Muscle layer of duodenum (tissue), 2 donors: ENCODE results near the gene SF3B2.
A peak's percentile ranks its signal among the peaks of the same experiment; 100 is the strongest.
"Not testable (repeated sequence)": the region's sequence is repeated elsewhere in the genome, so short reads cannot be mapped to it uniquely, and the experiment has no call there.

Experiments used
- H3K27ac ChIP-seq: one replicate; pipeline ENCODE4 v1.7.0; 2013; ENCODE audit warnings: mild to moderate bottlenecking, low read length
- H3K27me3 ChIP-seq: one replicate; pipeline ENCODE4 v1.7.0; 2013; ENCODE audit warnings: low read depth, mild to moderate bottlenecking, control low read depth, low read length
- H3K36me3 ChIP-seq, 2 donors: one replicate each; pipeline ENCODE4 v1.7.0; 2013; ENCODE audit warnings: low read length in 2 of 2, control low read depth in 1 of 2, mild to moderate bottlenecking in 1 of 2; ENCODE audit not compliant: insufficient read depth in 2 of 2, control insufficient read depth in 1 of 2
- H3K4me1 ChIP-seq, 2 donors: one replicate each; pipeline ENCODE4 v1.7.0; 2013; ENCODE audit warnings: low read length in 2 of 2, mild to moderate bottlenecking in 2 of 2, control low read depth in 1 of 2, moderate library complexity in 1 of 2; ENCODE audit not compliant: insufficient read depth in 2 of 2, control insufficient read depth in 1 of 2
- H3K4me3 ChIP-seq, 2 donors: one replicate each; pipeline ENCODE4 v1.7.0; 2013; ENCODE audit warnings: low read length in 2 of 2, low read depth in 1 of 2, mild to moderate bottlenecking in 1 of 2
- H3K9me3 ChIP-seq, 2 donors: one replicate each; pipeline ENCODE4 v1.7.0; 2013; ENCODE audit warnings: low read length in 2 of 2, control low read depth in 1 of 2, mild to moderate bottlenecking in 1 of 2; ENCODE audit not compliant: control insufficient read depth in 1 of 2
- donor health status: healthy.

Gene SF3B2

DNA sequence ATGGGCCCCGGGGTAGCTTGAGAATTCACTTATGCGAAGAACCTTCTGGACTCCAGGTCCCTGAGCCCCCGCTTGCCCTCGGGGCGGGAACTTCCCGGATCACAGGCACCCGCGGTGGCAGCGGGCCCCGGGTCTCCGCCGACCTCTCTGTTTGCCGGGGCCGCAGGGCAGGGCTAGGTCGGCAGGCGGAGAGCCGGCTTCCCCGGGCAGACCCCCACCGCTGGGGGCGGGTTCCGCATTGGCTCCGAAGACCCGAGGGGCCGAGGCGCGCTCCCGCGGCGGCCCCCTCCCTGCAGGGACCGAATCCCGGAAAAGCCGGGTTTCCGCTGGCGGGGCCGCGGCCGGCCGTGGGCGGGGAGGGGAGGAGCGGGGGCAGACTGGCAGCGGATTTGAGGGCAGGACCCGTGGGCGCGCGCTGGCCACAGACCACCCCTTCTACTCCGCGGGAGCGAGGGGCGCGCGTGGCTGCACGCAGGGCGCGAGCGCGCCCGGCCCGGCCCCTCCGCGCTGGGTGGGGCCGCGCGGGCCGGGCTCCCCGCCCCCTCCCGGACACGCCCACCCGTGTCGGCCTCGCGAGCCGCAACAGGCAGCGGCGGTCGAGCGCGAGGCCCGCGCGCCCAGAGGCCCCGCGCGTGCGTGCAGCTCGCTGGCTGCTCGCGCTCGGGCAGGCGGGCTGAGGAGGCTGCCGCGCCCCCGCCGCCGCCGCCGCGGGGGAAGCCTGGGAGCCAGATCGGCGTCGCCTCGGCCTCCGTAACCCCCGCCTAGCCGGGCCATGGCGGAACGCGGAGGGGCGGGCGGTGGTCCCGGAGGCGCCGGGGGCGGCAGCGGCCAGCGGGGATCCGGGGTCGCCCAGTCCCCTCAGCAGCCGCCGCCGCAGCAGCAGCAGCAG lies 17.8 kb downstream of the SF3B2 start, which contains the start of gene PACS1:
Gene PACS1 (plus strand): TSS at position 558 of the 889 bp plus-strand sequence. CDS start 215 bp downstream, at position 773.
- Histone ChIP-seq H3K4me3 (peak within 1 kb of the TSS; percentile 74 to 81), H3K9me3 (no peaks in the 10 kb centered on the region), H3K36me3 (peaks cover 21 to 35% of the 10 kb centered on the region in 2 donors), H3K27me3 (no peaks in the 10 kb centered on the region), H3K4me1 (peaks cover 12 to 26% of the 10 kb centered on the region in 2 donors), H3K27ac (peak within 1 kb of the TSS; percentile 91)

DNA sequence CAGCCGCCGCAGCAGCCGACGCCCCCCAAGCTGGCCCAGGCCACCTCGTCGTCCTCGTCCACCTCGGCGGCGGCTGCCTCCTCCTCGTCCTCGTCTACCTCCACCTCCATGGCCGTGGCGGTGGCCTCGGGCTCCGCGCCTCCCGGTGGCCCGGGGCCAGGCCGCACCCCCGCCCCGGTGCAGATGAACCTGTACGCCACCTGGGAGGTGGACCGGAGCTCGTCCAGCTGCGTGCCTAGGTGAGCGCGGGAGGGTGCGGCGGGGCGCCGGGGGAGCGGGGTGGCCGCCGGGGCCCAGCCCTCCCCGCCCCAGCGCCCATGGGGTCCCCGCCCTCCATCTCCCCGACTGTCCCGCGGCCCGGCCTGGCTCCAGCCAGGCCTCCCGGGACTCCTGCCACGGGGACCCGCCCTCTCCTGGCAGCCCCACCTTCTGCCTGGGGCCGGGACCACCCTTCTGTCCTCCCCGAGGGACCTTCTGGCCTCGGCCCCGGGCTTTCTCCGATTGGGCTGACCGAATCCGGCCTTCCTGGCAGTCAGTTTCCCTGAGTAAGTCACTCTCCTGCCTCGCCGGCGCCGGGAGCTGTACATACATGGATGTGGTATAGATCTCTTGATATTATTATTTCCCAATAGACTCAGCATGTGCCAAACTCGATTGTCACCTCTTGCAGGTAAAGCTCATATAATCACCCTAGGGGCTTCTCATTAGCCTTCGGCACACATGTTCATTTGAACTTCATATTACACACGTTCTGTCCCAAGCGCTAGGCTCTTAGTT lies 18.6 kb downstream of the SF3B2 start:
- Histone ChIP-seq H3K9me3 (no peaks in the 10 kb centered on the region), H3K27me3 (no peaks in the 10 kb centered on the region), H3K4me3 (peak overlapping the region; percentile 74 to 81), H3K4me1 (peaks cover 12 to 26% of the 10 kb centered on the region in 2 donors), H3K36me3 (peaks cover 21 to 31% of the 10 kb centered on the region in 2 donors), H3K27ac (peak overlapping the region; percentile 81)

DNA sequence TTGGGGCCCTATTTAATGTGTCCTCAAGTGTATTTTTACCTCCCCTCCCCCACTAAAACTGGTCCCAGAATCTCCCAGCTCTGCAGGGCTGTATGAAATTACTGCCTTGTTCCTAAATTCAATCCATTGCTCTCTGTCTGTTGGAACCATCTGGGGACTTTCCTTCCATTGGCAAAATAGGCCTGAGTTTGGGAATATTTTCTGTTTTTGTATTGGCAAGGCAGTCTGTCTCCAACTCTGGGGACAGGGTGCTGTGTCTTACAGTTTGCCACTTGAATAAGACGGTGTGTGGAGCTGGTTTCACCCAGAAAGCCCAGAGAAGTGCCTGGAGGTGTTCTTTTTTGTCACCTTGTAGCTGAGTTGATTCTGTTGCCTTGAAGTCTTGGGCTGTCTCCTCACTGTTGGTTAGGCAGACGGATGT lies 19.2 kb downstream of the SF3B2 start:
- Histone ChIP-seq H3K9me3 (no peaks in the 10 kb centered on the region), H3K4me3 (peak overlapping the region; percentile 74 to 81), H3K27me3 (no peaks in the 10 kb centered on the region), H3K4me1 (peaks cover 12 to 26% of the 10 kb centered on the region in 2 donors), H3K36me3 (peaks cover 17 to 27% of the 10 kb centered on the region in 2 donors), H3K27ac (peak overlapping the region; percentile 81)

DNA sequence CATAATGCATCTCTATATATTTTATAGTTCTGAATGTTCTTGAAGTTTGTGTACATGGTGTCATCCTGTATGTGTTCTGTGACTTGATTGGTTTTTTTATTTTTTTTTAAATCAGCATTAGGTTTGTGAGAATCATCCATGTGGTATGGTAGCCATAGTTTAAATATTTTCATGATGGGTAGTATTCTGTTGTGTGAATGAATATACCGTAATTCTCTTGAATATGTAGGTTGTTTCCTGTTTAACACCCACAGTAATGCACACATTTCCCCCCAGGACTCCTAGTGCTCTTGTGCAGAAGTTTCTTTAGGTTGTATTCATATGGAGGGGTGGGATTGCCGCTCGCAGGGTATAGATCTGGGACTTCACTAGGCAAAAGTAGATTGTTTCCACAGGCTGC lies 19.9 kb downstream of the SF3B2 start:
- peak overlapping the region; percentile 81 for H3K27ac ChIP-seq
- H3K27me3 ChIP-seq: no peaks in the 10 kb centered on the region
- H3K9me3 ChIP-seq: no peaks in the 10 kb centered on the region
- H3K4me1 ChIP-seq: peaks cover 12 to 26% of the 10 kb centered on the region in 2 donors
- H3K36me3 ChIP-seq: peaks cover 14 to 20% of the 10 kb centered on the region in 2 donors
- H3K4me3 ChIP-seq: peak overlapping the region in 1 of 2 donors; percentile 74

DNA sequence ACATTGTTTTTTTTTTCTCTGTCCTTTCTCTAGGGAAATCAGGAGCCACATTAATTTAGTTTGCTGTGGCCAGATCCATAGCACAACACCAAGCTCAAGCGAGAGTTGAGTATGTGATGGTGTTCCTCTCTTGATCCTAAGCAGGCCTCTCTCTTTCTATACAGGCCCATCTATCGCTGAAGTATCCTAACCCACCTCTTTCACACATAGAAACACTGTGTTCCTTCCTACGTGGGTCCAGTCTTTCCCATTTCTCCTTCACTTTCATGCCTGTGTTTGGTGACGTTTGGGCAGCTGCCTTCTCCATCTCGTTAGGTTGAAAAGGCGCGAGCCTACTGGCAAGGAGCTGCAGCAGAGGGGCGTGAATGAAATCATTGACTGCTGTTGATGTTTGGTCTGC lies 20.4 kb downstream of the SF3B2 start:
- peaks cover 12 to 26% of the 10 kb centered on the region in 2 donors for H3K4me1 ChIP-seq
- peak overlapping the region; percentile 81 for H3K27ac ChIP-seq
- H3K27me3 ChIP-seq: no peaks in the 10 kb centered on the region
- no peaks in the 10 kb centered on the region for H3K9me3 ChIP-seq
- peaks cover 10 to 16% of the 10 kb centered on the region in 2 donors for H3K36me3 ChIP-seq
- H3K4me3 ChIP-seq: no peak overlapping the region

DNA sequence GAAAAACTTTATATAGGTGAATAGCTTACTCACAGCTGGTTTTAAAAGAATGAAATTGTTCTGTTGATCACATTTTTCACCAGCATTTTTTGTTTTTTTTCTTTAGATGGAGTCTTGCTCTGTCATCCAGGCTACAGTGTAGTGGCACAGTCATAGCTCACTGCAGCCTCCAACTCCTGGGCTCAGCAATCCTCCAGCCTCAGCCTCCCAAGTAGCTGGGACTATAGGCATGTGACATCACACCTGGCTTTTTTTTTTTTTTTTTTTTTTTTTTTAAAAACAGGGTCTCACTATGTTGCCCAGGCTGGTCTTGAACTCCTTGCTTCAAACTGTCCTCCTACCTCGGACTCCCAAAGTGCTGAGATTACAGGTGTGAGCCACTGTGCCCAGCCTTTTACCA lies 21.5 kb downstream of the SF3B2 start:
- Histone ChIP-seq H3K4me3 (no peak overlapping the region), H3K4me1 (peaks cover 12 to 15% of the 10 kb centered on the region in 2 donors), H3K27me3 (no peaks in the 10 kb centered on the region), H3K27ac (no peak overlapping the region), H3K9me3 (no peaks in the 10 kb centered on the region), H3K36me3 (peaks cover 4 to 6% of the 10 kb centered on the region in 2 donors)

DNA sequence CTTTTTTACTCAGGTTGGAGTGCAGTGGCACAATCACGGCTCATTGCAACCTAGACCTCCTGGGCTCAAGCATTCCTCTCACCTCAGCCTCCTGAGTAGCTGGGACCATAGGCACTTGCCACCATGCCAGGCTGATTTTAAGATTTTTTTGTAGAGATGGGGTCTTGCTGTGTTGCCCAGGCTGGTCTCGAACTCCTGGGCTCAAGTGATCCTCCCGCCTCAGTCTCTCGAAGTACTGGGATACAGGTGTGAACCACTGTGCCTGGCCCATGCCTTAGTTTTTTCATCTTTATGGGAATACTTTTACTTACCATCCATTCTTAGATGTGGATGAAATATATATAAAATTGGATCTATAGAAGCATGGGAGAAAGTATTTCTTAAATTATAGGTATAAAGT lies 23.1 kb downstream of the SF3B2 start:
- Histone ChIP-seq H3K27ac (no peak overlapping the region), H3K4me3 (no peak overlapping the region), H3K9me3 (no peaks in the 10 kb centered on the region), H3K36me3 (peaks cover 0 to 4% of the 10 kb centered on the region in 2 donors), H3K27me3 (no peaks in the 10 kb centered on the region), H3K4me1 (peaks cover 12% of the 10 kb centered on the region in 2 donors)

DNA sequence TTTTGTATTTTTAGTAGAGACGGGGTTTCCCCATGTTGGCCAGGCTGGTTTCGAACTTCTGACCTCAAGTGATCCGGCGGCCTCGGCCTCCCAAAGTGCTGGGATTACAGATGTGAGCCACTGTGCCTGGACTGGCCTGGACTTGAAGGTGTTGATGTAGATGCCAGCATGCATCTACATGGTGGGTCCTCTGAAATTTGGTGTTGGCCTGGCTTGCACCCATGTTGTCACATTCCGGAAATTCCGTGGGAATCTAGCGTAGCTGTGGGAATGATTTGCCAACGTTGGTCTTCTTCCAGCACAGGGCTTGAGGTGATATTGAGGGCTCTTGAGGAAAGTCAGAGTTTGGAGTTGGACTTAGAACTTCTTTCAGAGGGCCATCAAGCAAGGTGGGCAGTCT lies 24.4 kb downstream of the SF3B2 start:
- no peak overlapping the region for H3K27ac ChIP-seq
- H3K27me3 ChIP-seq: no peaks in the 10 kb centered on the region
- peaks cover 10 to 23% of the 10 kb centered on the region in 2 donors for H3K4me1 ChIP-seq
- H3K36me3 ChIP-seq: peaks cover 0 to 4% of the 10 kb centered on the region in 2 donors
- H3K4me3 ChIP-seq: no peak overlapping the region
- no peaks in the 10 kb centered on the region for H3K9me3 ChIP-seq

DNA sequence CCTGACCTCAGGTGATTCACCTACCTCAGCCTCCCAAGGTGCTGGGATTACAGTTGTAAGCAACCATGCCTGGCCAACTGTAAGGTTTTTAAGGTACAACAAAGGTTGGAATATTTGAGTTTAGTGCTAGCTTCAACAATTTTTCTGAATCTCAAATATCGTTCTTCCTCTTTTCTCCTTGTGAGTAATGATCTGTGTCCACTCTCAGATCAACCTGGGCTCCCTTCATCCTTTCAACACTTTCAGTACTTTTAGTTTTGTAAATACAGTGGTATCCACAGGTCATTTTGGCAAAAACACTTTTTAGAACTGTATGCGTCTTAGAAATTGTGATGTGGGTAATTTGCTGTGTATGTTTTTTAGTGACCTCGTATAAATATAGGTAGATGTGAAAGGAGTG lies 25.8 kb downstream of the SF3B2 start:
- H3K4me1 ChIP-seq: peaks cover 9 to 24% of the 10 kb centered on the region in 2 donors

DNA sequence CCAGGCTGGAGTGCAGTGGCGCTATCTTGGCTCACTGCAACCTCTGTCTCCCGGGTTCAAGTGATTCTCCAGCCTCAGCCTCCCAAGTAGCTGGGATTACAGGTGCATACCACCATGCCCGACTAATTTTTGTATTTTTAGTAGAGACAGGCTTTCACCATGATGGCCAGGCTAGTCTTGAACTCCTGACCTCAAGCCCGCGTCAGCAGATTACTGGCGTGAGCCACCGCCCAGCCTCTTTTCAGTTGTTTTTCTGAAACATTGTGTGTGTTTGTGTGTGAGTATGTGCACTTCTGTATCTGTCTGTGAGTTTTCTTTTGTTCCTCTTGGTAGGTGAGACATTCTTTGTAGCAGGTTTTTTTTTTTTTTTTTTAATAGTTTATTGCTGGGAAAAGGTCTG lies 26.8 kb downstream of the SF3B2 start:
- not testable (repeated sequence) for H3K4me3 ChIP-seq, H3K27ac ChIP-seq, H3K9me3 ChIP-seq, H3K36me3 ChIP-seq, H3K27me3 ChIP-seq
- peaks cover 9 to 30% of the 10 kb centered on the region in 2 donors for H3K4me1 ChIP-seq

More for the DNA sequence above, 25.8 kb downstream of the SF3B2 start:
- Histone ChIP-seq H3K36me3 (peaks cover 0 to 4% of the 10 kb centered on the region in 2 donors), H3K4me3 (no peak overlapping the region), H3K27ac (no peak overlapping the region), H3K9me3 (no peaks in the 10 kb centered on the region), H3K27me3 (no peaks in the 10 kb centered on the region)
